Nephron progenitor cell (in vitro differentiated cells): ENCODE measurements around the gene SNAPC5.

Source experiments
- DNase-seq: peaks from one replicate; pipeline ENCODE4 v3.0.0; 2021
- H3K27ac Mint-ChIP-seq: 2 replicates; pipeline ENCODE4 v1.8.0; 2021; ENCODE audit warnings: mild to moderate bottlenecking, moderate library complexity, mixed read lengths
- H3K27me3 Mint-ChIP-seq: 2 replicates; pipeline ENCODE4 v1.8.0; 2021; ENCODE audit warnings: mild to moderate bottlenecking, low read depth, mixed read lengths; ENCODE audit not compliant: poor library complexity
- H3K36me3 Mint-ChIP-seq: 2 replicates; pipeline ENCODE4 v1.8.0; 2021; ENCODE audit warnings: low read depth, mixed read lengths
- H3K4me1 Mint-ChIP-seq: 2 replicates; pipeline ENCODE4 v1.8.0; 2021; ENCODE audit warnings: mixed read lengths
- H3K4me3 Mint-ChIP-seq: 2 replicates; pipeline ENCODE4 v1.8.0; 2021; ENCODE audit warnings: mild to moderate bottlenecking, moderate library complexity, mixed read lengths
- H3K9me3 Mint-ChIP-seq: 2 replicates; pipeline ENCODE4 v1.8.0; 2021; ENCODE audit warnings: mild to moderate bottlenecking, moderate library complexity, mixed read lengths
- CTCF ChIP-seq: fragments of 200-600 bp; sonication (generic); IDR thresholded peaks from 2 replicates; pipeline ENCODE4 v1.5.0; 2021; ENCODE audit warnings: antibody characterized with exemption

SNAPC5 gene

DNA sequence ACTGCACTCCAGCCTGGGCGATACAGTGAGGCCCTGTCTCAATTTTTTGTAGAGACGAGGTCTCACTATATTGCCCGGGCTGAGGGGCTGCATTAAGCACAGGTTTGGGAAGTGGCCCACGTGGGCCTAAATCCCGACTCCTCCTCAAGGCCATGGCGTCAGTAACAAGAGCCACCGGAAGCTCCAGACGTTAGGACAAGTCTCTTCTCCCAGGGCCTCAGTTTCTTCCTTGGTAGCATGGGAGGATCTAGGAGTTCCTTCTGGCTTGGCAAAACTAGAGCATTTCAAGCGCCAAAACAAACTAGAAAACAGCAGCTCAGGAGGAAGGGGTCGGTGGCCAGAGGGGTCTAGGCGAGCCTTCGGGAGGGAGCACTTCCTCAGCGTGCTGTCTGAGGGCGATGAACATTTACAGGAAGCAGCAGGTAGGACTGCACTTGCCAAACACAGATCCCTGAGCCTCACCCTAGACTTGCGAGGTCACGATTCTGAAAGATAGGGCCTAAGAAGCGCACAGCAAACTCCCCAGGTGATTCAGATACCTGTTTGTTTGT, 536 bp downstream of the SNAPC5 start:
- H3K27me3 Mint-ChIP-seq = no peaks in the 10 kb centered on the region
- peak overlapping the region; percentile 91 for H3K27ac Mint-ChIP-seq
- peak; percentile 10 for DNase-seq
- peaks cover 14% of the 10 kb centered on the region for H3K4me1 Mint-ChIP-seq
- no peaks in the 10 kb centered on the region for H3K9me3 Mint-ChIP-seq
- peaks cover 53% of the 10 kb centered on the region for H3K36me3 Mint-ChIP-seq
- H3K4me3 Mint-ChIP-seq = peak overlapping the region; percentile 95
- no peak for TF ChIP-seq CTCF

- Mint-ChIP-seq H3K27ac (peak overlapping the region; percentile 64), H3K27me3 (no peaks in the 10 kb centered on the region), H3K4me1 (peaks cover 11% of the 10 kb centered on the region), H3K9me3 (no peaks in the 10 kb centered on the region), H3K4me3 (no peak overlapping the region), H3K36me3 (peaks cover 36% of the 10 kb centered on the region)
- no peak for DNase-seq
- no peak for TF ChIP-seq CTCF
Observed at GRCh38 chr15:66494262-66494661, 3.3 kb downstream of the SNAPC5 start.

GRCh38 chr15:66491846-66492245, 5.7 kb downstream of the SNAPC5 start:
- Mint-ChIP-seq H3K27me3 (no peaks in the 10 kb centered on the region), H3K4me3 (no peak overlapping the region), H3K9me3 (no peaks in the 10 kb centered on the region), H3K36me3 (peaks cover 26% of the 10 kb centered on the region), H3K4me1 (peaks cover 5% of the 10 kb centered on the region), H3K27ac (peak overlapping the region; percentile 57)
- no peak for TF ChIP-seq CTCF
- DNase-seq = no peak

GRCh38 chr15:66489179-66489791, 8.3 kb downstream of the SNAPC5 start:
- Mint-ChIP-seq H3K27me3 (no peaks in the 10 kb centered on the region), H3K4me1 (no peaks in the 10 kb centered on the region)
- no peak for DNase-seq

GRCh38 chr15:66488525-66488924, 9.0 kb downstream of the SNAPC5 start:
- Mint-ChIP-seq H3K4me3 (no peak overlapping the region), H3K9me3 (no peaks in the 10 kb centered on the region), H3K27me3 (no peaks in the 10 kb centered on the region), H3K4me1 (no peaks in the 10 kb centered on the region), H3K27ac (no peak overlapping the region), H3K36me3 (peaks cover 22% of the 10 kb centered on the region)
- DNase-seq = no peak
- no peak for TF ChIP-seq CTCF

More at GRCh38 chr15:66489179-66489791, 8.3 kb downstream of the SNAPC5 start:
- no peak for TF ChIP-seq CTCF
- Mint-ChIP-seq H3K4me3 (no peak overlapping the region), H3K9me3 (no peaks in the 10 kb centered on the region), H3K27ac (no peak overlapping the region), H3K36me3 (peaks cover 23% of the 10 kb centered on the region)

- no peak for TF ChIP-seq CTCF
- H3K4me1 Mint-ChIP-seq = no peaks in the 10 kb centered on the region
- H3K27ac Mint-ChIP-seq = peak overlapping the region; percentile 71
- H3K4me3 Mint-ChIP-seq = no peak overlapping the region
- H3K36me3 Mint-ChIP-seq = peaks cover 28% of the 10 kb centered on the region
- no peaks in the 10 kb centered on the region for H3K27me3 Mint-ChIP-seq
- H3K9me3 Mint-ChIP-seq = no peaks in the 10 kb centered on the region
- no peak for DNase-seq
Observed at GRCh38 chr15:66486887-66487286, 10.7 kb downstream of the SNAPC5 start.
